ENCODE results near the gene SNAPC5. TPM values are rescaled to one million over a fixed set of nuclear protein-coding genes. Genes with fewer than 3 reads are reported as not detected.

The SNAPC5 gene
- total and polyA plus RNA-seq, 2 of the 13 experiments (the other 11 are each of a cell fraction or from before 2014, with no cell fraction given), result 14.8 to 36.2 TPM

- TF ChIP-seq SMARCC2 (IDR thresholded peaks at IDR 0.05), result no peak
- TF ChIP-seq FOXA1 (IDR thresholded peaks at IDR 0.05), result no peak
- TF ChIP-seq FOXA1 (CRISPR knock-in tag; IDR thresholded peaks at IDR 0.05), result peak; percentile 78
- no peak; the same call in 1 of the 2 replicates for TF ChIP-seq ZNF331 (CRISPR knock-in tag; IDR thresholded peaks at IDR 0.05)
- no peak; the same call in 1 of the 2 replicates for TF ChIP-seq MXD3 (CRISPR knock-in tag; IDR thresholded peaks at IDR 0.05)
- no peak for TF ChIP-seq ZNF776 (CRISPR knock-in tag; IDR thresholded peaks at IDR 0.05)
- no peak for TF ChIP-seq SRSF9 (IDR thresholded peaks at IDR 0.05; ENCODE audit: borderline replicate concordance, insufficient read depth, low read depth, low read length, poor library complexity, severe bottlenecking)
- no peak for TF ChIP-seq ZNF710 (CRISPR knock-in tag; IDR thresholded peaks at IDR 0.05; ENCODE audit: borderline replicate concordance)
- TF ChIP-seq TP53 (CRISPR knock-in tag; conservative IDR thresholded peaks at IDR 0.05), result no peak
- TF ChIP-seq RBM39 (IDR thresholded peaks at IDR 0.05; ENCODE audit: low read depth, low read length, poor library complexity, severe bottlenecking), result no peak
- TF ChIP-seq YY1 (IDR thresholded peaks at IDR 0.05; ENCODE audit: insufficient read depth, insufficient replicate concordance, low read depth, low read length), result peak; percentile 92
- TF ChIP-seq FOXP4 (CRISPR knock-in tag; IDR thresholded peaks at IDR 0.05), result no peak; the same call in none of the 2 replicates
- no peak; the same call in 1 of the 2 replicates for TF ChIP-seq SOX5 (CRISPR knock-in tag; IDR thresholded peaks at IDR 0.05; ENCODE audit: borderline replicate concordance)
- TF ChIP-seq FOXO4 (CRISPR knock-in tag; conservative IDR thresholded peaks at IDR 0.05), result no peak
- TF ChIP-seq POGK (CRISPR knock-in tag; conservative IDR thresholded peaks at IDR 0.05), result peak; percentile 43; the same call in 1 of the 2 replicates
- TF ChIP-seq PRDM4 (CRISPR knock-in tag; IDR thresholded peaks at IDR 0.05; ENCODE audit: borderline replicate concordance), result no peak
Observed at GRCh38 chr15:66504563-66505429, 7.2 kb upstream of the SNAPC5 start, which contains the start of the genes RPL4 and ZWILCH (continued).

All from HepG2 (cell line).